ENCODE data around the gene OR2Z1. TPM values are rescaled to one million over a fixed set of nuclear protein-coding genes. Genes with fewer than 3 reads are reported as not detected.

OR2Z1 gene, protein sequence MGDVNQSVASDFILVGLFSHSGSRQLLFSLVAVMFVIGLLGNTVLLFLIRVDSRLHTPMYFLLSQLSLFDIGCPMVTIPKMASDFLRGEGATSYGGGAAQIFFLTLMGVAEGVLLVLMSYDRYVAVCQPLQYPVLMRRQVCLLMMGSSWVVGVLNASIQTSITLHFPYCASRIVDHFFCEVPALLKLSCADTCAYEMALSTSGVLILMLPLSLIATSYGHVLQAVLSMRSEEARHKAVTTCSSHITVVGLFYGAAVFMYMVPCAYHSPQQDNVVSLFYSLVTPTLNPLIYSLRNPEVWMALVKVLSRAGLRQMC
- total RNA-seq, result not detected
- long read RNA-seq, result 0 reads

DNA sequence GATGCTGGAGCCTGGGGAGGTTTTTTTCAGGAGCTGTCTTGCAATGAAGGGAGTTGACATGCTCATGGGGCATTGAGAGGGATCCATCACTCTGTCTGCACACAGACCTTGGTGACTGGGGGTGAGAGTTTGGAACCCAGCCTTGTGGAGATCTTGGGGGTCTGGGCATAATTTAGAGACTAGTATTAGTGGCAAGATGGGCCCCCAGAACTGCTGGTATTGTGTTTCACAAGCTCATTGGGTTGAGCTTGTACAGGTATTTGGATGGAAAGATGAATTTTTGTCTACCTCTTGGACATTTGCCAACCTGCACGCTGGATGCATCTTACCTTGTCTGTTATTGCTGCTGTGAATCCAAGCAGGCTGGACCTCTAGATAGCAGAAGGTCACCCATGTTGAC, at the start of gene OR2Z1:
Gene OR2Z1, plus strand, starts transcription at position 301 of the 400 bp plus-strand sequence. CDS start 9,395 bp downstream, outside the sequence.
- intact Hi-C loops (cut with DNase I), result no loop called here
- no peak for DNase-seq (ENCODE audit: low spot score)

DNA sequence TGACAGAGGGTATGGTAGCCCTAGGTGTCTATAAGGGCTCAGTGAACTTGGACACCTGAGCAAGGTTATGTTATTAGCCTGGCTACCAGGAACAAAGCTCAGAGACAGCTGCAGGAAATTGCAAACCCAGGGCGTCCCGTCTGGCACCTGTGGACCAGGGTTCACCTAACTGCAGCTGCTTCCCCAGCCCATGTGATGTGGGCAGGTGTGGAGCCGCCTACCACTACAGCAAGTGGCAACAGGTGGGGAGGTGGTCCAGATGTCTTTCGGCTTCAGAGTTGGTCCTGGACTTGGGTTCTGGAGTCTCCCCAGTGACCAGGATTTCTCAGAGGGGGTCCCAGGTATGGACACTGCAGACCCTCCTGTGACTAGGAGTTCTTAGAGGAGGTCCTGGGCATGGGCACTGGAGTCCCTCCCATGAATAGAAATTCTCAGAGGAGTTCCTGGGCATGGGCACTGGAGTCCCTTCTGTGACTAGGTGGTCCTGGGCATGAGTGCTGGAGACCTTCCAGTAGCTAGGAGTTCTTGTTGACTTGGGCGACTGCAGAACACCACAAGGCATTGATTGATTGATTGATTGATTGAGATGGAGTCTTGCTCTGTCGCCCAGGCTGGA, 48.0 kb upstream of the OR2Z1 start:
- intact Hi-C loops (cut with DNase I), result no loop called here
- no peak for DNase-seq (ENCODE audit: low spot score)

DNA sequence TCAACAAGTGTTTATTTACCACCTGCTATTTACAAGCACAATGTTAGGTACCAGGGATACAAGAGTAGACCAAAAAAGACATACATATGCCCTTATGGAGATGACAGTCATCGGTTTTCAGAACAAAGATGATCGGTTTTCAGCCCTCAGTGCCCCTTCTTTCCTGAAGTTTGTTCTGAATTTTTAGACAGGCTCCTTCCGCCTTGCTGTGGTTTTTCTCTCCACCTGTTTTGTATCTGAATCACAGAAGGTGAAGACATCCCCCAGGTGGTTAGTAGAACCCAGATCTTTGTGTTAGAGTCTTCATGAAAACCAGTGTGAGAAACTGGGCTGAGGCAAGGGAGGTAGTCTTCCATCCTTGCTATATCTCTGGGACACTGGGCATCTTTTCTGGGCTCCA, 46.4 kb upstream of the OR2Z1 start:
- DNase-seq (ENCODE audit: low spot score), result no peak
- intact Hi-C loops (cut with DNase I), result no loop called here

DNA sequence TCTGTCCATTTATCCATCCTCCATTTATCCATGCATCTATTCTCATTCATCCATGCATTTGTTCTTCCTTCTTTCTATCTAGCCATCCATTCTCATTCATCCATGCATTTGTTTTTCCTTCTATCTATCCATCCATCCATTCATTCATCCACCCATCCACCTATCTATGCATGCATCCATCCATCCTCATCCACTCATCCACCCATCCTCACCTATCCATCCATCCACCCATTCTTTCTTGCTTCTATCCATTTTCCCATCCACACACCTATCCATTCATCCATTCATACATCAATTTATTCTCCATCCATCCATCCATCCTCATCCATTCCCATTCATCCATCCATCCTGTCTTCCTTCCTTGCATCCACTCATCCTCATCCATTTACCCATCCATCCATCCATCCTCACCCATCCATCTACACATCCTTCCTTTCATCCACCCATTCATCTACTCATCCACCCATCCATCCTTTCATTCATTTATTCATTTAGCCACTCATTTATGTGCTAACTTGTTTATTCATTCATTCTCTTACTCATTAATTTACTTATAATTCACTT, 43.1 kb upstream of the OR2Z1 start:
- no peak for DNase-seq (ENCODE audit: low spot score)
- intact Hi-C loops (cut with DNase I), result no loop called here

DNA sequence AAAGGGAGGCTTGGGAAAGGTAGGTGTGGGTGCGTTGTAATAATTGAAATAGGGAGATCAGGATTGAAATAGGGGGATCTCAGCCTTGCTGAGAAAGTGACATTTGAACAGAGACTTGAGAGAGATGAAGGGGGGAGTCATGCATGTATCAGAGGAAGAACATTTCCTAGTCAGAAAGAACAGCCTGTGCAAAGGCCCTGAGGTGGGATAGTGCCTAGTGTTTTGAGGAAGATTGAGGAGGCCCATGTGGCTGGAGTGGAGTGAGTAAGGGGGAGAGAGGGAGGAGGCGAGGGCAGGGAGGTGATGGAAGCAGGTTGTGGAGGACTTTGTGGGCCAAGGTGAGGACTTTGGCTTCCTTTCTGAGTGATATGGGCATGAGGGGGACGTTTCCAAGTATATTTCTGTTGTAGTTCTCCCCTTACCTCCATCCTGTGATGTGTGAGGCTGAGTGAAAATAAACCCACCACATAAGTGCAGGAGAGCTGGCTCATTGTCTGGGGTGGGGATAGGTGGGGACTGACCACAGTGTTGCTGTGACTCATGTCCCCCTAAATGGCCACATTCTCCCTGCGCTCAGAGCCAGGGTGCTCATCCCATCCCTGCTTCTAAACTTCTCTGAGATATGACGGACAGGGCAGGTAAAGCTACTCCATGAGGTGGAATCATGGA, 40.6 kb upstream of the OR2Z1 start:
- intact Hi-C loops (cut with DNase I), result no loop called here
- DNase-seq (ENCODE audit: low spot score), result no peak

DNA sequence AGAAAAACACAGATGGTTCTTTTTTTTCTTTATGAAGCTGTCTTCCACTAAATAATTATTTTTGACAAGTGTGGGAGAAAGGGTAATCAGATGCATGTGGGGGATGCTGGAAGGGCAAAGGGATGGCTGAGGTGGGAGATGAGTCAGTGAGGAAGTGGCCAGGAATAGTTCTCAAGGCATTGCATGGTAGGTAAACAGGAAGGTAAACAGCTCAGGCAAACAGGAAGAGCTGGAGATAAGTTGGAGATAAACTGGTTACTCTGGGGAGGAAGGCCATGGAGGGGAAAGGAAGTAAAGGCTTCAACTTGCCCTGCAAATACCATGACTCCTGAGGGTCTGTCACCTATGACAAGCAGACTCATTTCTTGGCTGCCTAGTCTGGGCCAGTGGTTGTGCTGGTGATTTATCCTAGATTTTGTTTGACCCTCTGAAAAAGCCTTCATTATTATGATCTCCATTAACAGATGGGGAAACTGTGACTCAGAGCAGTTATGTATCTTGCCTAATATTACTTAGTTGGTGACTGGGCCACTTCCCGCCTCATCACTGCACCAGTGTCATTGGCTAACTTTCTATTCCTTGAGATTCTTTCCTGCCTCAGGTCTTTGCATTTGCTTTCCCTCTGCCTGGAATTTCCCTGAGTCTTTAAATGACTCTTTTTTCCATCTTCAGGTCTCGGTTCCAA, 39.9 kb upstream of the OR2Z1 start:
- intact Hi-C loops (cut with DNase I), result no loop called here
- DNase-seq (ENCODE audit: low spot score), result no peak

DNA sequence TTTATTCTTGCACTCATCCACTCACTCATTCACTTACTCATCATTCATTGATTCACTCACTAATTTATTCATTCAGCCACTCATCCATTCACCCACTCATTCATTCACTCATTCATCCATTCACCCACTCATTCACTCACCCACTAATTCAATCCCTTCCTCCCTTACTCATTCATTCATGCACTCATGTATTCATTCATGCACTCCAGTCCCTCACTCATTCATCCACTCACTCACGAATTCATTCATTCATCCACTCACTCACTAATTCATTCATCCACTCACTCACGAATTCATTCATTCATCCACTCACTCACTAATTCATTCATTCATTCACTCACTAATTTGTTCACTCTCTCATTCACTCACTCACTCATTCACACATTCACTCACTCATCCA, 39.0 kb upstream of the OR2Z1 start:
- no peak for DNase-seq (ENCODE audit: low spot score)
- intact Hi-C loops (cut with DNase I), result no loop called here

DNA sequence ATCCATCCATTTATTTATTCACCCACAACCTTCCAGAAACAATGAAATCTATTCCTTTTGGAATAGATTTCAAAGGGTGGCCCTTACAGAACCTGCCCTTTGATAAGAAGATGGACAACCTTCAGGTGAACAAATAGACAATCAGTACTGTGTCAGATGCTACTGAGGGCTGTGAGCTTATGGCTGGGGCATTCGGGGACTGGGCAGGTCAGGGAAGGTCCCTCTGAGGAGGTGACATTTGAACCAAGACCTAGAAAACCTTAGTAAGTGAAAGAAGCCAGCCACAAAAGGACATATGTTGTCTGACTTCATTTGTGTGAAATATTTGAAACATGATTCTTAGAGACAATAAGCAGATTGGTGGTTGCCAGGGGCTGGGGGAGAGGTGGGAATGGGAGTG, 38.5 kb upstream of the OR2Z1 start:
- intact Hi-C loops (cut with DNase I), result no loop called here
- DNase-seq (ENCODE audit: low spot score), result no peak

DNA sequence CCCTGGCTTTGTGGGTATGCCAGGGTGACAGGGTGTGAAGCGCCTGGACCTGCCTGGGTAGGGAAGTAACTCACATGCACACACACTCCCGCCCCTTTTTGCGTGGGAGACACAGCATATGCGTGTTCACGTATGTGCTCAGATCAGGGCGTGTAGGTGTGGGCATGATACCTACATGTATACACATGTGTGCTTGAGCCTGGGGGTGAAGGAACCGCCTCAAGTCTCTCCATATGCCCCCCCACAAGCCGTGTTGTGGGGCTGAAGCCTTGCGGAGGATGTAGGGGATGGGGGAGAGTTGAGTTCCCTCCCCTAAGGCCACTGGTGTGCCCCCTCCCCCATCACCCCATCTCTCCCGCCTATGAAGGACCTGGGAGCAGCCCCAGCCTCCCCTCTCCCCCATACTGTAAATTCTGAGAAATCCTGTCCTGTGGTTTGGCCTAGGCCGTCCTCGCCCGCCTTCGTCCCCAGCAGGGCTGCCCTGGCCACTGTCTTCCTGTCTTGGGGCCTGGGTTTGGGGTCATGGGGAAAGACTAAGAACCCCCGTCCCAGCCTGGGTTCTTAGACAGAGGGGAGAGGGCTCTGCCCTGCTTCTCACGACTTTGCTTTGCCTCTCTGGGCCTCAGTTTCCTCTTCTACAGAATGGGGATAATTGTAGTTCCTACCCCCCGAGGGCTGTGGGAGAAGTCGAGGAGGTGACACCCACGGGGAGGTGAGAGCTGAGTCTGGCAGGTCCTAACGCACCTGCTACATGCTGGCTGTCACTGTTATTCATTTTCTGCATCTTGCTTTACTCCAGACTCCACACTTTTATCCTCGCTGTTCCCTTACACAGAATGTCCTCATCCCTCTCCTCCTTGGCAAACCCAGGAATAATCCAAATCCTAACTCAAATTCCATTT, 37.2 kb upstream of the OR2Z1 start:
- intact Hi-C loops (cut with DNase I), result no loop called here

DNA sequence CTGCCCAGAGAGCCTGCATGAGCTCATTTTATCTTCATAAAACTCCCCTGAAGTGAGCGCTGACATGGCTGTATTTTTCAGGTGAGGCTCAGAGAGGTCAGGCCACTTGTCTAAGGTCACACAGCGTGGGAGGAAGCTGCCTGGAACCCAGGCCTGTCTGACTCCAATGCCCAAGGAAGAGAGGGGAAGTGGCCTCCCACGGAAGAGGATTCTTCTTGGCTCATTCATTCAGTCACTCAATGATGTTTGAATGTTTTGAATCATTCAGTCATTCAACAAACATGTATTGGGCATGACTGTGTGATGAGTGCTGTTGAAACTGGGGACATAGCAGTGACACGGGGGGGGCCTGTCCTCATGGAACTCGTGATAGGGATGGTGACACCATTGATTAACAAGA, 34.9 kb upstream of the OR2Z1 start:
- intact Hi-C loops (cut with DNase I), result no loop called here
- DNase-seq (ENCODE audit: low spot score), result peak; percentile 9

More for the DNA sequence above, 37.2 kb upstream of the OR2Z1 start:
- no peak for DNase-seq (ENCODE audit: low spot score)

DNA sequence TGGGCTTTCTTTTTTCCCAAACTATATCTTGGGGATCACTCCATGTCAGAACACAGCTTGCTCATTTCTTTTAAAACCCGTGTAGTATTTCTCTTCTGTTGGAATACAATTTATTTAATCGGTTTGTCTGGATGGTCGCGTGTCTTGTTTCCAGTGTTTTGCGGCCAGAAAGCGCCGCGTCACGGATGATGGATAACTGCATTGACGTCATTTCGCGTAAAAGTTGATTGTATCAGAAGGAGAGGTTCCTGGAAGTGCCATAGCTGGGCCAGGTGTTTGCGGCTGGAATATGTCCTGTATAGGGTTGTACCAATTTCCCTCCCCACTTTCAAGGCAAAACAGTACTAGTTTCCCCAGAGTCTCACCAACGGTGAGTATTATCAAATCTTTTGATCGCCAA, 32.5 kb upstream of the OR2Z1 start:
- intact Hi-C loops (cut with DNase I), result no loop called here
- no peak for DNase-seq (ENCODE audit: low spot score)

DNA sequence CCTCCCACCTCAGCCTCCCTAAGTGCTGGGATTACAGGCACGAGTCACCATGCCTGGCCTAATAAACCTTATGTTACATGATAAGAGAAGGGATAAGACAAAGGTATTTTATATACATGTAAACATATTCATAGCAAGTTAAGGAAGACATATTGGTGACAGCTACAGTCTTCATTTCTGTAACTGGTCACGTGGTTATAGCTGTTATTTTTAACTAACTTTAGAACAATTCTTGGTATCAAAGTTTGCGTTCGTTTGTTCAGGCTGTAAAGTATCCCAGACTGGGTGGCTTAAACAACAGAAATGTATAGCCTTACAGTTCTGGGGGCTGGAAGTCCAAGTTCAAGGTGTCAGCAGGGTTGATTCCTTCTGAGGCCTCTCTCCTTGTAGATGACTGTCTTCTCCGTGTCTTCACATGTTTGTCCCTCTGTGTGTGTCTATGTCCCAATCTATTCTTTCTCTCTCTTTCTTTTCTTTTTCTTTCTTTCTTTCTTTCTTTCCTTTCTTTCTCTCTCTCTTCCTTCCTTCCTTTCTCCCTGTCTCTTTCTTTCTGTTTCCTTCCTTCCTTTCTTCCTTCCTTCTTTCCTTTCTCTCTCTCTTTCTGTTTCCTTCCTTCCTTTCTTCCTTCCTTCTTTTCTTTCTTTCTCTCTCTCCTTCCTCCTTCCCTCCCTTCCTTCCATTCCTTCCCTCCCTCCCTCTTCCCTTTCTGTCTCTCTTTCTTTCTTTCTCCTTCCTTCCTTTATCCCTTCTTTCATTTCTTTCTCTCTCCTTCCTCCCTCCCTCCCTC, 30.5 kb upstream of the OR2Z1 start:
- no peak for DNase-seq (ENCODE audit: low spot score)
- intact Hi-C loops (cut with DNase I), result no loop called here

DNA sequence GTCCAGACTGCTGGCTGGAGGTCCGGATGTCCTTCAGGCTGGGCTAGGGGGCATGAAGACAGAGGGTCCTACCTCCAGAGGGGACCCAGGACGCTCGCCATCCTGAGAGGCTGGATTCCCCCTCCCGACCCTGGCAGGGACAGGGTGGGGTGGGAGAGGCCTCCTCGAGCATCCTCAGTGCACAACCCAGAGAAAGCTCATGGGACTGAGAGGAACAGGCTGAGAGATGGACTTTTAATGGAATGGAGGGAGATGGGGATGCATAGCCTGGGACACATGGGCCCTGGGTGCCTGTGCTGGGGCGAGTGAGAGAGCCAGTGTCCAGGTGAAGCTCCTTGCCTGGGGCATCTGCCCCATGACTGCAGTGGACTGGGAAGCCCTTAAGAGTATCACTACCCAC, 25.9 kb upstream of the OR2Z1 start:
- intact Hi-C loops (cut with DNase I), result no loop called here
- no peak for DNase-seq (ENCODE audit: low spot score)

DNA sequence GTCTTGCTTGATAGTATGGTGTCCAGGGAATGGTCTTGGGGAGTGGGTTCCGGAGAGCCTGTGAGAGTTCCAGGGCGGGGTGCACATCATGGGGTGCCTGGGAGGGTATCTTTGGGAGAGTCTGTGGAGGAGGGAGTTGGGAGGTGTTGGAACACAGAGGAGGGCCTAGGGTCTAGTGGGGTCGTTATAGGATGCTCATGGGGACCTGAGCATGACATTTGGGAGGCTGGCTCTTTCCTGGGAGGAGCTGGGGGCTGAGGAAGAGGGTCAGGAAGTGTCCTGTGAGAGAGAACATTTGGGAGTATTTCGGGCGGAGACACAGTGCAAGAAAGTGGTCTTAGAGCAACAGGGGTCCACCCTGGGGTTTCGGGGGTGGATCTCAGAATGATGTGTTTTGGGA, 25.5 kb upstream of the OR2Z1 start:
- intact Hi-C loops (cut with DNase I), result no loop called here

DNA sequence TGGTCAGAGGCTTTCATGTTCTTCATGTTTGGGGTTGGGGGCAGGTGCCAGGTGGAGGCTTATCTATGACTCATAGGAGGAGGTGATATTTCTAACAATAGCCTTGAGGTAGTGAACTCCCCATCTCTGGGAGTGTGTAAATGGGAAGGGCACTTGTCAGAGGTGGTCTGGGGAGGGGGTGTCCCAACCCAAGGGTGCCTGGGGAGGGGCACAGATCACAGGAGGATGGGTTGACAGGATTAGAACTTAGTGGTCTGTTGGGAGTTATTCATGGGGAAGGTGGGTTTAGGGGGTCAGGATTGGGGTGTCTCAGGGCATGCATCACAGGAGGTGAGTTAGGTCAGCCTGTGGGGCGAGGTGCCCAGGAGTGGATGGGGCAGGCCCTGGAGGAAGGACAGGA, 24.4 kb upstream of the OR2Z1 start:
- DNase-seq (ENCODE audit: low spot score), result no peak
- intact Hi-C loops (cut with DNase I), result no loop called here

More for the DNA sequence above, 25.5 kb upstream of the OR2Z1 start:
- DNase-seq (ENCODE audit: low spot score), result no peak

DNA sequence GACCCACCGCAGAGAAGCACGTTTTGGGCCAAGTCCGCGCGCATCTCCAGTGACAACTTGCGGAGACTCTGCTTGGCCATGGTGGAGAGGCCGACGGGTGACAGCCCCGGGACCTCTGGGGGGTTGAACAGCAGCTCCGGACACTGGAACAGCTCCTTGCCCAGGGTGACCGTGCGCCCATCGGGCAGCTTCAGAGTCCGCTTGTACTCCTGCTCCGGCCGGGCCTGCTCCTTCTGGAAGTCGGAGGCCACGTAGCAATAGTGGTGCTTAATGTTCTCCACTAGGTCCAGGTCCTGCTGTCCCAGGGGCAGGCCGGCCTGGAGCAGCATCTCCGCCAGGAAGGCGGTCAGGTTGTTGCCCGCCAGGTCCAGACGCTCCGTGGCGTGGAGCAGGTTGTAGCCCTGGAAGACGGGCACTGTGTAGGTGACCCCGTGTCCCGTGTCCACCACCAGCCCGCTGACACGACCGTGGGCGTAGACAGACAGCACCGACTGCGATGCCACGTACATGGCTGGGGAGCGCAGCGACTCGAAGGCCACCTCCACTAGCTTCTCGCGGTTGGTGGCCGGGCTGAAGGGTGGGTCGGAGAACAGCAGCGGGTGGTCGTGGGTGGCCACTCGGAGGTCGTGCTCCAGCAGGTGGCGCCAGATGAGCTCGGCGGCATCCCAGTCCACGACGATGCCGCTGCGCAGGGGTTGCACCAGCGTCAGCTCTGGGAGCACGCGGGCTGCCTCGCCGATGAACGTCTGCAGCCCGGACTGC, 23.6 kb upstream of the OR2Z1 start:
- intact Hi-C loops (cut with DNase I), result no loop called here

DNA sequence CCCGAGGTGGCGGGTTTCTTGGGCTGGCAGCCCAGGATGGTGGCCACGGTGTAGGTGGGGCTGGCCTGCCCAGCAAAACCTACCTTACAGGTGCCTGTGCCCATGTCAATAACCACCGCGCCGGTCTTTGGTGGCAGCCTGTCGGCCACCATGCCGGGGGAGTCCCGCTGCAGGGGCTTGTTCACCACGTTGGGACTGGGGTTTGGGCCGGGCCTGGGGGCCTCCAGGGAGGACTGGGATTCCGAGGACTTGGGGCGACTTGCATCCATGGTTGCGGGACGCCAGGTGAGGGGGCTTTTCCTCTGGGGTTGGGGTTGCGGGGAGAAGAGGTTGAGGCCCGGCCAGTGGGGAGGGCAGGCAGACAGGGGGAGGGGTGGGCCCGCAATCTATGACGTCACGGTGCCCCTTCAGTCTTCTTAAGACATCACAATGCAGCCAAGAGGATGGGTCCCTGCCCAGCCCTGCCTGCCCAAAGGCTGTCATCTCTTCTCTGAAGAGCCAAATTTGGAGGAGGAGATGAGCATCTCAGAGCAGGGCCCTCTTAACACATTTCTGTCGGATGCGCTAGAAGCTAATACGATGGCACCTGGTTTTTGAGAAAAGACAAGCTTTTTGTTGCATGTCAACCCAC, 22.9 kb upstream of the OR2Z1 start, which contains the start of gene ACTL9:
Gene ACTL9, minus strand, starts transcription at position 363 of the 631 bp plus-strand sequence. Its CDS starts 94 bp downstream, at position 269.
- intact Hi-C loops (cut with DNase I), result no loop called here

More for the DNA sequence above, 23.6 kb upstream of the OR2Z1 start:
- no peak for DNase-seq (ENCODE audit: low spot score)

More for the DNA sequence above, 22.9 kb upstream of the OR2Z1 start, which contains the start of gene ACTL9:
- no peak for DNase-seq (ENCODE audit: low spot score)

Measured in cardiac septum (tissue), 1 donor.